Astrocyte of the spinal cord (primary cell): Measurements from ENCODE around the gene KLHL35.
"Not testable (repeated sequence)": the region's sequence is repeated elsewhere in the genome, so short reads cannot be mapped to it uniquely, and the experiment has no call there.

Source experiments
- DNase-seq: peaks from one replicate; pipeline ENCODE4 v3.0.0; 2011; ENCODE audit warnings: low read depth, low spot score
- H3K4me3 ChIP-seq: 2 replicates; pipeline ENCODE4 v1.5.1; 2011; ENCODE audit warnings: low read depth, mild to moderate bottlenecking, low read length, moderate library complexity
- CTCF ChIP-seq: IDR thresholded peaks from 2 replicates; pipeline ENCODE4 v1.5.1; 2012; ENCODE audit warnings: low read depth, mild to moderate bottlenecking, low read length, inconsistent platforms
- in situ Hi-C: cut with HindIII; loops from 2 replicates; pipeline ENCODE4 v1.10.0; 2017; ENCODE audit warnings: low sequenced_read_pairs

KLHL35 gene

GRCh38 chr11:75384438-75385080 lies 48.4 kb downstream of the KLHL35 start:
- in situ Hi-C loops, result no loop called here
- H3K4me3 ChIP-seq, result no peak overlapping the region
- TF ChIP-seq CTCF, result peak; percentile 96
- peak; percentile 44 for DNase-seq

GRCh38 chr11:75383246-75383645 lies 49.8 kb downstream of the KLHL35 start:
- in situ Hi-C loops, result no loop called here
- DNase-seq, result no peak
- H3K4me3 ChIP-seq, result no peak overlapping the region
- no peak for TF ChIP-seq CTCF

GRCh38 chr11:75380716-75381420 lies 52.1 kb downstream of the KLHL35 start:
- in situ Hi-C loops, result no loop called here
- no peak for TF ChIP-seq CTCF
- no peak for DNase-seq
- no peak overlapping the region for H3K4me3 ChIP-seq

GRCh38 chr11:75380245-75380644 lies 52.8 kb downstream of the KLHL35 start:
- no peak overlapping the region for H3K4me3 ChIP-seq
- in situ Hi-C loops, result no loop called here
- no peak for TF ChIP-seq CTCF
- no peak for DNase-seq

GRCh38 chr11:75378776-75379175 lies 54.2 kb downstream of the KLHL35 start:
- in situ Hi-C loops, DNase-seq, H3K4me3 ChIP-seq: not testable (repeated sequence)

- no peak for TF ChIP-seq CTCF
- no peak overlapping the region for H3K4me3 ChIP-seq
- DNase-seq, result no peak
- in situ Hi-C loops, result no loop called here
These were observed 56.8 kb downstream of the KLHL35 start for GRCh38 chr11:75376175-75376574.

- in situ Hi-C loops, result no loop called here
- TF ChIP-seq CTCF, result no peak
- DNase-seq, result no peak
- no peak overlapping the region for H3K4me3 ChIP-seq
These were observed 57.4 kb downstream of the KLHL35 start for GRCh38 chr11:75375626-75376025.
